T-helper 2 cell treated with Interferon-gamma antibody and Interleukin-4, amounts not matched to agents 100 ng/mL and 5 ng/mL, for 36 hours (primary cell): ENCODE measurements around the gene IKZF1. TPM values are rescaled to one million over a fixed set of nuclear protein-coding genes. Genes with fewer than 3 reads are reported as not detected.

Experiments
- intact Hi-C: fragments of 100-400 bp; cut with micrococcal nuclease; formaldehyde crosslinking; loops from one replicate; pipeline ENCODE4 v1.15.1; 2023
- total RNA-seq: library from RNA; stranded (reverse); gene quantifications from 2 replicates; pipeline ENCODE4 v1.2.3, GENCODE V29; 2022

IKZF1 gene
- total RNA-seq, 1 donor from 2014 or later, result 486 TPM

DNA sequence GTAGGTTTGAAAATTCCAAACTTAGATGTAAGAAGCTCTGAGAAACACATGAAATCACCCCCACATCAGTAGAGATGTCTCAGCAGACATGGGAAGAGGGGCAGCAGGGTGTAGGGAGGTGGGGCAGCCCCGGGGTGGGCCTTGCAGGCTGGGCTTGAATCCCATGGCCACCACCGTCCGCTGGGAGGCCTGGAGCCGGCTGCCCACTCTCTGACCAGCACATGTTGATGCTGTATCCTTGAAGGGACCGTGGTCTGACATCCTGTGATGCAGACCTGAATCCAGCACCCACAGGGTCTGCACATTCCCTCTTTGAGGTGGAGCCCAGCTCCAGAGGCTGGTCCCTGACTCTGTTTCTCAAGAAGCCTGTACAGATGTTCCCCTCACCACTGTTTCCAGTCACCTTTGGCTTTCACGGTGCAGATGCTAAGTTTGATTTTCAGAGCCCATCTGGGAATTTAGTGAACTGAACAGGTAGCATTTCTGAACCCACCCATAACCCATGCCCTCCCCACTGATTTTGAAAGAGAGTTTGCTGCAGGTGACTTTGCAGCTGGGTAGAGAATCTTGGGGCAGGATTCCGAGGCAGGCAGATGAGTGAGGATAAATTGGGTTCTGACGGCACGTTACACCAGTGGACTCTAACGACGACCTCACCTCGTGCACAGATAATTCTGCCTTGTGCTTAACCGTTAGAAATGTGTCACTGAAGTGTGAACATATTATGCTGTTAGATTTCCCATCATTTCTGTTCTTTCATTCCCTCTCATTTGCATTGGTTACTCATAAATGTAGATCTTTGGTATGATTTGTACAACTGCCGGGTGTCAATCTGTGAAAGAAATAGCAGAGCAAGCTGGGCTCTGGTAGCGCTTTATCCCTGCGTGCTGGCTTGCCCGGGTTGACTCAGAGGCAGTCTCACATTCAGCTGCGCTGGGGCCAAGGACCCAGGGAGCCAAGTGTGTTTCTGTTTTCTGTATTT is 45.7 kb downstream of the IKZF1 start:
- intact Hi-C loops, result loop anchor here (1.0 to 5.0 kb wide), 4 partner anchors 10 to 83 kb away; no protein-coding TSS in a partner anchor

- intact Hi-C loops, result loop anchor here (5.0 kb wide), 1 partner anchor 84 kb away; no protein-coding TSS in a partner anchor
These were observed 46.8 kb downstream of the IKZF1 start for GRCh38 chr7:50351267-50351666.

DNA sequence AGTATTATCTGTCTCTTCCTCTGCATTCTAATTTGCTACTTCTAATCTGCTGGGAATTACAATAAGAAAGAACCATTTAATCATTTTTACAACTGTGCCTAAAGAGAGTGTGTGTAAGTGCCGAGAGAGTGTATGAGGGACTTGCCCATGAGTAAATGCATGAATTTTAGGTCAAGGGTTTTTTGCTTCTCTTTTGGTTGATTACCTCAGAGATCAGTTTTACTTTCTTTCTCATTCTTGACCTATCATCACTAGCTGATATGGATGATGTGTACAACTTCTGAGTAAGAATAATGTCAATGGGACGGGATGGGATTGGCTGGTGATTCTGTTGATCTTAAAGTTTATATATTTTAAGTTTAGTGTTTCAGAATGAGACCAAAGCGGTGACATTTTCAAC is 47.8 kb downstream of the IKZF1 start:
- intact Hi-C loops, result loop anchor here (1.0 to 5.0 kb wide), 3 partner anchors 8 to 85 kb away; no protein-coding TSS in a partner anchor

DNA sequence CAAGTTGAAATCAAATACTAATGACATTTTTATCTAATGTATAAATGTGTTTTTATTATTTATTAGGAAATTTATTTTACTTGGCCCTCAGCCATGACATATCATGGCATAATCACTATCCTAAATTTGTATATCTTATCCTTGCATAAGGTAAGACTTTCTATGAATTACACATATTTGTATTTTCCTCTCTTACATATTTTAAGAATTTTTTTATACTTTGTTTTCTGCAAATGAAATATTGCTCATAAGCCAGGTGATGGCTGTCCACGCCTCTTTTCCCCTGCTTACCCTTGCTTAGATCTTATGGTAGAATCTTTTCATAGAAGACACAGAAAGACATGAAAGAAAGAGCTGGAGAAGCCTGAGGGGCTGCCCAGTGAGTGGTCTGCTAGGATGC is 48.2 kb downstream of the IKZF1 start:
- intact Hi-C loops, result loop anchor here (1.0 to 5.0 kb wide), 3 partner anchors 8 to 85 kb away; no protein-coding TSS in a partner anchor

- intact Hi-C loops, result loop anchor here (2.0 to 5.0 kb wide), 2 partner anchors 14 to 86 kb away; no protein-coding TSS in a partner anchor
These were observed 48.7 kb downstream of the IKZF1 start for GRCh38 chr7:50353201-50353600.

DNA sequence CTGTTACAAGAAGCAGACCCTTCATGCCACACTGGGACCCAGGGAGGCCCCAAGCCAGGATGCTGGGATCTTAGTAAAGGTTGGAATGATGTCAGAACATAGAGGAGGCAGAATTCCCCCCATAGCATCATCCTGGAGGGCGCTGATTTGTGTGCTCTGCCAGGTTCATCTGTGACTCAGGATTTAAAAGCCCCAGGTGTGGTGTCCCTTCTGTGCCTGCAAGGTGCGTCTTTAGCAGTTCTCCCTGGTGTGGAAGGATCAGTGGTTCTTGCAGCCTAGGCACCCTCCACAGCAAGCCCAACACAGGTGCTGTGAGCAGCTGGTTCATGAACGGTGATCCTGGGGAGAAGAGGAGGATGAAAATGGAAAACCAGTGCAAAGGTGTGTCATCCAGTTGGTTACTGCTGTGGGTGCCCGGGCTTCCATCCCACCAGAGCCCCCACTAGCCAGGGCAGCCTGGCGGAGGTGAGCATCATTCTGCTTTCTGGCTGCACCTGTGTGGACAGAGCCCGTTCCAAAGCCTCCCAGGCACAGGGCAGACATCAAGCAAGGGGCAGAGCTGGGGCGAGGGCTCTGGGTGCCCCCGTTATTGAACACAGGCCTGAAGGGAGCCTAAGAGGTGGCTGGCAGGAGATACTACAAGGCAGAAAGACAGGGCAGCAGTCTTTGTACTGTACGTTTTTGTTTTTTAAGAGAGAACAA is 49.5 kb downstream of the IKZF1 start:
- intact Hi-C loops, result loop anchor here (2.0 to 5.0 kb wide), 2 partner anchors 13 to 87 kb away; no protein-coding TSS in a partner anchor

DNA sequence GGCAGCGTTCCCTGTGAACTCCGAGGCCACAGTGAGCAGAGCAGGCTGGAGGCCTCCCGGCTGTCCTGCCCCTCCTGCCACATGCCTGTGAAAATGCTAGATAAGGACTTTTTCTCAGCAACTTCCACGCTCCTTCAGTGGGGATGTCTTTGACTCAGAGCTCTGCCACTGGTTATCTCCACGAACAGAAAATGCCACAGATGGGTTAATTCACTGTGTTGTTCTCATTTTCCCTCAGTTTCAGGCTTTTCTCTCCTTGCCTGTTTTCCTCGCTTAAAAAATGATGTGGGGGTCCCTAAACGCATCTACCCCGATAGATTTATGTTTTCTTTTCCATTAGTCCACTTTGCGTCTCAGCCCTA is 51.3 kb downstream of the IKZF1 start:
- intact Hi-C loops, result no loop called here

GRCh38 chr7:50356212-50356944 is 51.9 kb downstream of the IKZF1 start:
- intact Hi-C loops, result no loop called here

DNA sequence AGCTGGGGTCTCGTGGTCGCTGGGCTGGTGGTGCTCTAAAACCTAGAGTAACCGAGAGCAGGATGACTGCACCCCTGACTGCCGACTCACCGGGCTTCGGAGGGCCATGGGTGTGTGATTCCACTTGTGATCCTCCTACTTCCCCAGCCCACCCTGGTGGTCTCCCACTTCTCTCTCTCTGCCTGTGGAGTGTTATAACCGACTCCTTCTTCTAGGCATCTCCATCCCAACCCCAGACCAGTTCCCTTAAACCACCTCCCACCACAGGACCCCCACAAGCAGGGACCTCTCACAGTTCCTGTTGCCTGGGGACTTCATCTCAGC is 52.4 kb downstream of the IKZF1 start:
- intact Hi-C loops, result no loop called here

DNA sequence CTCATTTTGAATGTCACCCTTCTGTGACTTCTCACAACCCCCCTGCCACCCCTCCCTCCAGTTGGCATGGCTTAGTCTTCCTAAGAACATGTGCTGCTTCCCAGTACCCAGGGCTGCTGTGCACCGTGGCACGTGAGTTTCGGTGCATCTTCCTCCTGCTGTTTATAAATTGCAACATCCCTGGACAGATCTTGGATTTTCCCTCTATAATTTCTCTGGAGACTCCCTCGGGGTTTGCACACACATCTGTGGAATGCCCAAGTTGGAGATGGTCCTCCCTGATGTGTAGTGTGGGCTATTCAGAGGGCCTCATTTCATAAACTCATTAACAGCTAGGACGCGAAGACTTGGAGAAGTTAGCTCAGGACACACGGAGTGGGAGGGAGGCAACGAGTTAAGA is 52.9 kb downstream of the IKZF1 start:
- intact Hi-C loops, result no loop called here

- intact Hi-C loops, result no loop called here
These were observed 53.7 kb downstream of the IKZF1 start for GRCh38 chr7:50358041-50358705.

GRCh38 chr7:50358779-50359178 is 54.3 kb downstream of the IKZF1 start:
- intact Hi-C loops, result no loop called here

- intact Hi-C loops, result no loop called here
These were observed 54.9 kb downstream of the IKZF1 start for GRCh38 chr7:50359258-50359994.

DNA sequence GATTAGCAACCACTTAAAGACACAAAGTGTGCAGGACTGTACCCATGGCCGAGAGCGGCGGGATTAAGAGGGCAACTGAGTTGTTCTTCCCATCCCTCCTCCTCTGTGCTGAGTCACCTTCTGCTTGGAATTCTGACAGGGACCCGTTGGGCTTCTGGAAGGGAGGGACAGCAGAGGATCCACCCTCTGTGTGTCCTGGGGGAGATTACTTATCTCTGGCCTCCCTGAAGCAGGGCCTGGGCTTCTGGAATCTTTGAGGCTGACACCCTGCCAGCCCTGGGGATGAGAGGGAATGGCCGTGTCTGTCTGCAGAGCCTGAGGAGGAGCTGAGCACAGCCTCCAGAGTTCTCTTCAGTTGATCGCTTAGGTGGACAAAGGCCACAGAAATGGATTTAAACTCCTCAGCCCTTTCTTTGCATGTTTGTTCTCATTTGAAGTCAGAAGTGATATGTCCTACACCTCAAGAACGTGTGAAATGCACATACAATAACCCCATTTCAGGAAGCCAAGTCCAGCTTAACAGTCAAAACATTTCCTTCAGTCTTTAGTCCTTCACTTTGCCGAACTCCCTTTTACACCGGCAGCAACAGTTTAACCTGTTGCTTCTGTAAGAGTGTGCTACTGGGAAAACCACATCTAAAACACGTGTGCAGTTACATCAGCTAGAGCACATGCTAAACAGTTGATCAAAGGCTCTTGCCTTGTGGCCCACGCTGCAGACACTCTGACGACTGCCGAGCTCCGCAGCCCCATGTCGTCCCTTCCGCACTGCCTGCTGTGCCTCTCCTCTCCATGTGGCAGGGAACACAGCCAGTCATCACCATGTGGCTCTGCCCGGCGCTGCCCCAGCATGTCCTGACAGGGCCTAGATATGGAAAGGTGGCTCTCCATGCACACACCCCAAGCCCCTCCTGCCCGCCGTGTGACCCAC is 55.7 kb downstream of the IKZF1 start:
- intact Hi-C loops, result loop anchor here (1.0 to 5.0 kb wide), 5 partner anchors 8 to 43 kb away; no protein-coding TSS in a partner anchor

GRCh38 chr7:50362142-50362541 is 57.6 kb downstream of the IKZF1 start:
- intact Hi-C loops, result loop anchor here (5.0 kb wide), 1 partner anchor 35 kb away; no protein-coding TSS in a partner anchor

DNA sequence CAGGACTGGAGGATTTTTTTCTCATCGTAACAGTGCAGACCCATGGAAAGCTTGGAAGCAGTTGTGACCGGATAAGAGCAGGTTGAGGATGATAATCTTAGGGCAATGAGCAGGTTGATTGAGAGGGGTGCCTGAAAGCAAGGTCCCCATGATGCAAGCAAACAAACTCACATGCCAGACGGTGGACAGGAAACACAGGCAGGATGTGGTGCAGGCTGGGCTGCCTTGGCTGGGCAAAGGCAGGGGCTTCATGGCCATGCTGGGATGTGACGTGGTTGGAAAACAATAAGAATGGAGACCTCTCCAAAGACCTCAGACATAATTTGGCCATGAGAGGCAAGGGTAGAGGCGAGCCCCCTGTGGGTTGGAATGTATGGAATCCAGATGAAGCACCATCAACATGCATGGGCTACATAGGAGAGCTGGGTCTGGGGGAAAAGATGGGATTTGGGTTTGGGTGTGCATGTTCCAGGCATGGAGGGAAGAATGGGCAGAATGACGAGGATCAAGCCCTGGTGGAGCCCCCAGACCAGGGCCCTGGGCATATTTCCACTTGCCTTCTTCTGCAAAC is 58.3 kb downstream of the IKZF1 start:
- intact Hi-C loops, result loop anchor here (5.0 kb wide), 1 partner anchor 35 kb away; no protein-coding TSS in a partner anchor

GRCh38 chr7:50363327-50364060 is 59.0 kb downstream of the IKZF1 start:
- intact Hi-C loops, result loop anchor here (5.0 kb wide), 1 partner anchor 34 kb away; no protein-coding TSS in a partner anchor

DNA sequence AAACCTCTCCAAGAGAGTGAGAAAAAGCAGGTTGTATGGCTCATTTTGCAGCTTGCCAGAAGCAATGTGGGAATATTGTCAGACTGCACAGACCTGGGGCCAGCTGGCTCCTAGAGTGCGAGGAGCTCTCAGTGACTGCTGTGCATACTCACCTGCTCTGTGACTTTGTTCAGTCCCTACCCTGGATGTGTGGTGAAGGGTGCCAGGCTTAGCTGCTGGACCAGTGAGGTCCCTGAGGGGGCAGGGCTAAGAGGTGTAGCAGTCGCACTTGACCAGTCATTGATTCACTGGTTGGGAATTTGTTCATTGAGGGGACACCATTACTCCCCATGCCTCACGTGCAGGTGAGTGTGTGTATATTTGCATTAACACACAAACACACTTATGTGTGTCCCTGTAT is 60.1 kb downstream of the IKZF1 start:
- intact Hi-C loops, result loop anchor here (5.0 kb wide), 2 partner anchors 32 to 33 kb away; no protein-coding TSS in a partner anchor
